Bronchial epithelial cell (primary cell): ENCODE results near the gene DENND1A. TPM values are rescaled to one million over a fixed set of nuclear protein-coding genes. Genes with fewer than 3 reads are reported as not detected.

Experiments
- DNase-seq: peaks from one replicate; pipeline ENCODE4 v3.0.0-alpha.2; 2010; ENCODE audit warnings: low read depth
- FAIRE-seq: peaks from 2 replicates; lab custom pipeline; 2011; peaks lifted over from hg19 to GRCh38; lab: Jason Lieb, UNC
- H3K27me3 ChIP-seq: 2 replicates; pipeline ENCODE4 v1.5.1; 2011; ENCODE audit warnings: low read length; ENCODE audit not compliant: control insufficient read depth, insufficient read depth
- H3K36me3 ChIP-seq: 2 replicates; pipeline ENCODE4 v1.5.1; 2011; ENCODE audit warnings: low read length; ENCODE audit not compliant: control insufficient read depth, insufficient read depth
- H3K4me3 ChIP-seq: 2 replicates; pipeline ENCODE4 v1.5.1; 2011; ENCODE audit warnings: mild to moderate bottlenecking, low read depth, low read length, control low read depth
- CTCF ChIP-seq: IDR thresholded peaks from 2 replicates; pipeline ENCODE4 v1.5.1; 2011; ENCODE audit warnings: mild to moderate bottlenecking, moderate library complexity, low read length, control low read depth, inconsistent platforms; ENCODE audit not compliant: insufficient read depth, severe bottlenecking
- total RNA-seq: library from RNA; depleted of rRNA; stranded (reverse); fragments of >200 nt; gene quantifications from 2 replicates; pipeline ENCODE4 v1.2.1, GENCODE V29; 2014

DENND1A gene
- total RNA-seq, 1 donor from 2014 or later, result 6.1 TPM

DNA sequence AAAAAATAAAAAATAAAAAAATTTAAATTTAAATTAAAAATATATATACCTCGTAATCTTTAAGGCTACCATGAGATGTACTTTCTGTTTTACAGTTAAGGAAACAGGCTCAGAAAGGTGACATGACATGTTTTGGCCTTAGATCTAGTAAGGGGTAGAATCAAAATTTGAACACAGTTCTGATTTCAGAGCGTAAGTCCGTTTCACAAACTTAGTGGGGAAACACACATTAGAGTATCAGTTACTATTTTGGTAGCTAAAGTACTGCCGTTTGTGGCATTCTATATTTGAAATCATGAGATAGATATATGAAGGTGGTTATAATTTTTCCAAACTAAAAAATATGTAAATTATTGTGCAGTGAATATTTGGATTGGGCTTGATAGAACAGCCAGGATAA, 186.2 kb downstream of the DENND1A start:
- no peaks in the 10 kb centered on the region for H3K36me3 ChIP-seq
- DNase-seq (no peak), FAIRE-seq (no peak)
- no peak overlapping the region for H3K4me3 ChIP-seq
- no peaks in the 10 kb centered on the region for H3K27me3 ChIP-seq
- no peak for TF ChIP-seq CTCF

GRCh38 chr9:123742009-123742767, 187.7 kb downstream of the DENND1A start:
- Histone ChIP-seq H3K36me3 (no peaks in the 10 kb centered on the region), H3K27me3 (no peaks in the 10 kb centered on the region), H3K4me3 (no peak overlapping the region)
- DNase-seq (no peak), FAIRE-seq (no peak)
- no peak for TF ChIP-seq CTCF

GRCh38 chr9:123741214-123741613, 188.7 kb downstream of the DENND1A start:
- no peaks in the 10 kb centered on the region for H3K36me3 ChIP-seq
- no peak for TF ChIP-seq CTCF
- no peaks in the 10 kb centered on the region for H3K27me3 ChIP-seq
- no peak overlapping the region for H3K4me3 ChIP-seq
- no peak for FAIRE-seq
- no peak for DNase-seq

DNA sequence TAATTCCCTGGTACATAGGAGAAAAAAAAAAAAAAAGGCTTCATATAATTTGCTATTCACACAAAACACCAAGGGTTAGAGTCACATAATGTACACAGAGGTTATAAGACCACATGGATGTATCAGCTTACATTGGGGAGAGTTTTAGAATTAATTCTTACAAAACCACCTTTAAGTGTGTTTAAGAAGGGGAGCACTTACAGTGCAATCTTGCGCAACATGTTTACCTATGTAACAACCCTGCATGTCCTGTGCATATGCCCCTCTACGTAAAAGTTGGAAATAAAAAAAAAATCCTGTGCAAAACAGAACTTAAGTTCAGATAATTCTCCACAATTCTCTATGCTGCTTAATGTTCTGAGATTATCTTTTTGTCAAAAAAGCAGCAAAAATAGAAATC, 190.0 kb downstream of the DENND1A start:
- Histone ChIP-seq H3K36me3 (no peaks in the 10 kb centered on the region), H3K4me3 (no peak overlapping the region), H3K27me3 (no peaks in the 10 kb centered on the region)
- DNase-seq (peak; percentile 5), FAIRE-seq (no peak)
- TF ChIP-seq CTCF, result no peak

GRCh38 chr9:123739387-123739786, 190.5 kb downstream of the DENND1A start:
- no peak for FAIRE-seq
- no peaks in the 10 kb centered on the region for H3K36me3 ChIP-seq
- no peak overlapping the region for H3K4me3 ChIP-seq
- DNase-seq, result no peak
- H3K27me3 ChIP-seq, result no peaks in the 10 kb centered on the region
- no peak for TF ChIP-seq CTCF

- DNase-seq (no peak), FAIRE-seq (no peak)
- TF ChIP-seq CTCF, result no peak
- Histone ChIP-seq H3K36me3 (no peaks in the 10 kb centered on the region), H3K27me3 (no peaks in the 10 kb centered on the region), H3K4me3 (no peak overlapping the region)
Observed at GRCh38 chr9:123738648-123739047, 191.3 kb downstream of the DENND1A start.
